SK-N-SH (cell line): ENCODE data around the gene MLLT6. TPM values are rescaled to one million over a fixed set of nuclear protein-coding genes. Genes with fewer than 3 reads are reported as not detected.
A peak's percentile ranks its signal among the peaks of the same experiment; 100 is the strongest.

ENCODE experiments used
- CTCF ChIA-PET: fragments of 300-600, 350-600 bp; formaldehyde crosslinking; extraction: SDS; loops from one replicate; lab custom pipeline; 2021; lab: Yijun Ruan, JAX
- POLR2A ChIA-PET: fragments of 350-600 bp; sonication (Branson Sonifier 250); formaldehyde crosslinking; extraction: SDS; loops from one replicate; lab custom pipeline; 2020; ENCODE audit warnings: antibody characterized with exemption, inconsistent platforms; lab: Yijun Ruan, JAX
- DNase-seq: peaks from one replicate; pipeline ENCODE4 v3.0.0; 2012
- H2AFZ ChIP-seq: fragments of 200-600 bp; sonication (generic); 2 replicates; pipeline ENCODE4 v1.8.1; 2016; ENCODE audit warnings: antibody characterized with exemption, mild to moderate bottlenecking, low read depth
- H3F3A ChIP-seq: fragments of 200-600 bp; sonication (generic); replicated peaks from 2 replicates; pipeline ENCODE3; 2016; ENCODE audit warnings: antibody characterized with exemption, mild to moderate bottlenecking; ENCODE audit not compliant: insufficient read depth
- H3K27ac ChIP-seq, 2 experiments: fragments of 200-500 bp in 1 of 2; fragments of 200-600 bp in 1 of 2; sonication (Bioruptor generic) in 1 of 2; sonication (generic), shearing (Covaris generic) in 1 of 2; 2 replicates each; pipeline versions ENCODE4 v1.5.1 to v1.6.1; 2014 to 2016; ENCODE audit warnings: low read depth in 2 of 2, inconsistent platforms in 1 of 2, low read length in 1 of 2, mild to moderate bottlenecking in 1 of 2, mixed read lengths in 1 of 2
- H3K27me3 ChIP-seq: fragments of 200-600 bp; sonication (generic), shearing (Covaris generic); 2 replicates; pipeline ENCODE4 v1.6.1; 2016; ENCODE audit warnings: mixed run types; ENCODE audit not compliant: insufficient read depth
- H3K36me3 ChIP-seq, 2 experiments: fragments of 200-500 bp in 1 of 2; fragments of 200-600 bp in 1 of 2; sonication (Bioruptor generic) in 1 of 2; sonication (generic) in 1 of 2; replicated peaks in 1 of 2; 2 replicates each; pipeline versions ENCODE3 to v1.5.1; 2014 to 2016; ENCODE audit warnings: low read length in 1 of 2, mild to moderate bottlenecking in 1 of 2; ENCODE audit not compliant: insufficient read depth in 2 of 2, control insufficient read depth in 1 of 2
- H3K4me1 ChIP-seq, 2 experiments: fragments of 200-500 bp in 1 of 2; fragments of 200-600 bp in 1 of 2; sonication (Bioruptor generic) in 1 of 2; sonication (generic), shearing (Covaris generic) in 1 of 2; 2 replicates each; pipeline versions ENCODE4 v1.5.1 to v1.6.1; 2014 to 2016; ENCODE audit warnings: low read depth in 1 of 2, low read length in 1 of 2, mixed run types in 1 of 2; ENCODE audit not compliant: insufficient read depth in 2 of 2, control insufficient read depth in 1 of 2
- H3K4me2 ChIP-seq: fragments of 200-600 bp; sonication (generic), shearing (Covaris generic); 2 replicates; pipeline ENCODE4 v1.6.1; 2017; ENCODE audit warnings: mixed run types
- H3K4me3 ChIP-seq, 2 experiments: fragments of 200-500 bp in 1 of 2; fragments of 200-600 bp in 1 of 2; sonication (Bioruptor generic) in 1 of 2; sonication (generic), shearing (Covaris generic) in 1 of 2; 2 replicates each; pipeline versions ENCODE4 v1.5.1 to v1.8.1; 2014 to 2016; ENCODE audit warnings: low read depth in 2 of 2, inconsistent platforms in 1 of 2, low read length in 1 of 2, mild to moderate bottlenecking in 1 of 2, mixed read lengths in 1 of 2, moderate library complexity in 1 of 2
- H3K79me2 ChIP-seq: fragments of 200-600 bp; sonication (generic); 2 replicates; pipeline ENCODE4 v1.8.1; 2017; ENCODE audit warnings: mild to moderate bottlenecking; ENCODE audit not compliant: insufficient read depth
- H3K9ac ChIP-seq: fragments of 200-600 bp; sonication (generic); 2 replicates; pipeline ENCODE4 v1.6.1; 2017; ENCODE audit warnings: mixed run types
- H3K9me2 ChIP-seq: fragments of 200-600 bp; sonication (generic); 2 replicates; pipeline ENCODE4 v1.6.1; 2017; ENCODE audit warnings: mixed run types
- H3K9me3 ChIP-seq: fragments of 200-600 bp; sonication (generic); 2 replicates; pipeline ENCODE4 v1.6.1; 2017; ENCODE audit warnings: mixed run types, mild to moderate bottlenecking, moderate library complexity
- H4K20me1 ChIP-seq: fragments of 200-600 bp; sonication (generic); 2 replicates; pipeline ENCODE4 v1.6.1; 2017; ENCODE audit warnings: mild to moderate bottlenecking, mixed run types; ENCODE audit not compliant: insufficient read depth
- CHD2 ChIP-seq: fragments of 150-350 bp; IDR thresholded peaks from 2 replicates; pipeline ENCODE4 v1.6.1; 2018; ENCODE audit warnings: low read length; ENCODE audit not compliant: partially characterized antibody
- CTCF ChIP-seq: fragments of 200-600 bp; sonication (generic); IDR thresholded peaks from 2 replicates; pipeline ENCODE4 v1.6.1; 2017; ENCODE audit warnings: antibody characterized with exemption, mild to moderate bottlenecking, moderate library complexity
- EZH2phosphoT487 ChIP-seq: fragments of 200-600 bp; sonication (generic); IDR thresholded peaks from 2 replicates; pipeline ENCODE4 v1.6.1; 2017; ENCODE audit warnings: low read depth, mixed run types, mild to moderate bottlenecking, antibody characterized with exemption, moderate library complexity, borderline replicate concordance
- FOSL2 ChIP-seq: IDR thresholded peaks from 2 replicates; pipeline ENCODE4 v1.4.0; 2012; ENCODE audit warnings: low read depth, mild to moderate bottlenecking, moderate library complexity, borderline replicate concordance
- FOXJ3 ChIP-seq: sonication (generic); formaldehyde crosslinking; IDR thresholded peaks from 2 replicates; pipeline ENCODE4 v1.5.1; 2020; ENCODE audit warnings: mild to moderate bottlenecking, missing genetic modification reagents
- FOXM1 ChIP-seq: IDR thresholded peaks from 2 replicates; pipeline ENCODE4 v1.4.0; 2012; ENCODE audit warnings: low read depth, mild to moderate bottlenecking
- GATA2 ChIP-seq: sonication (generic); formaldehyde crosslinking; IDR thresholded peaks from 2 replicates; pipeline ENCODE4 v1.5.0; 2020; ENCODE audit warnings: mild to moderate bottlenecking, missing genetic modification reagents
- IRF3 ChIP-seq: fragments of 150-350 bp; IDR thresholded peaks from 2 replicates; pipeline ENCODE4 v1.6.1; 2016; ENCODE audit warnings: mild to moderate bottlenecking, low read depth, low read length
- JUND ChIP-seq: IDR thresholded peaks from 2 replicates; pipeline ENCODE4 v1.4.0; 2012
- MAX ChIP-seq: IDR thresholded peaks from 2 replicates; pipeline ENCODE4 v1.4.0; 2012; ENCODE audit warnings: low read depth
- MXI1 ChIP-seq: IDR thresholded peaks from 2 replicates; pipeline ENCODE4 v1.6.1; 2012; ENCODE audit warnings: mild to moderate bottlenecking, low read depth, low read length, improper control_type of control experiment
- NFIC ChIP-seq: IDR thresholded peaks from 2 replicates; pipeline ENCODE4 v1.4.0; 2012; ENCODE audit warnings: borderline replicate concordance
- NRF1 ChIP-seq: IDR thresholded peaks from 2 replicates; pipeline ENCODE4 v1.6.1; 2012; ENCODE audit warnings: low read depth, mild to moderate bottlenecking, low read length
- POLR2AphosphoS5 ChIP-seq: IDR thresholded peaks from 2 replicates; pipeline ENCODE4 v1.6.1; 2012; ENCODE audit warnings: low read depth, low read length
- RAD21 ChIP-seq: IDR thresholded peaks from 2 replicates; pipeline ENCODE4 v1.6.1; 2012; ENCODE audit warnings: mild to moderate bottlenecking, low read length
- RCOR1 ChIP-seq: fragments of 150-350 bp; IDR thresholded peaks from 2 replicates; pipeline ENCODE4 v1.6.1; 2017; ENCODE audit warnings: antibody characterized with exemption, low read length
- RFX5 ChIP-seq: IDR thresholded peaks from 2 replicates; pipeline ENCODE4 v1.6.1; 2012; ENCODE audit warnings: mild to moderate bottlenecking, improper control_type of control experiment, low read length
- RXRA ChIP-seq: IDR thresholded peaks from 2 replicates; pipeline ENCODE4 v1.4.0; 2012; ENCODE audit warnings: low read depth, mild to moderate bottlenecking, borderline replicate concordance
- SIN3A ChIP-seq: IDR thresholded peaks from 2 replicates; pipeline ENCODE4 v1.6.1; 2012; ENCODE audit warnings: low read depth, mild to moderate bottlenecking, low read length, moderate library complexity, borderline replicate concordance
- SMC3 ChIP-seq: IDR thresholded peaks from 2 replicates; pipeline ENCODE4 v1.6.1; 2012; ENCODE audit warnings: low read depth, low read length, improper control_type of control experiment
- TCF12 ChIP-seq: IDR thresholded peaks from 2 replicates; pipeline ENCODE4 v1.4.0; 2012
- YY1 ChIP-seq: IDR thresholded peaks from 2 replicates; pipeline ENCODE4 v1.4.0; 2012; ENCODE audit warnings: low read depth, mild to moderate bottlenecking
- ZBTB33 ChIP-seq: IDR thresholded peaks from 2 replicates; pipeline ENCODE4 v1.4.0; 2012; ENCODE audit warnings: low read depth, borderline replicate concordance
- WGBS: methylation state at CpG from one replicate; pipeline ENCODE4 v1.1.6; 2017; ENCODE audit warnings: low lambda C conversion rate; 5-methylcytosine and 5-hydroxymethylcytosine counted together
- polyA plus RNA-seq, 3 experiments: library from polyadenylated mRNA; depleted of rRNA; stranded (reverse); fragments of >200 nt; gene quantifications; 2 replicates each; pipeline ENCODE4 v1.2.3, GENCODE V29; 2012

MLLT6 gene
- polyA plus RNA-seq, 1 of the 3 experiments (the other 2 are of a cell fraction): 41.5 TPM

DNA sequence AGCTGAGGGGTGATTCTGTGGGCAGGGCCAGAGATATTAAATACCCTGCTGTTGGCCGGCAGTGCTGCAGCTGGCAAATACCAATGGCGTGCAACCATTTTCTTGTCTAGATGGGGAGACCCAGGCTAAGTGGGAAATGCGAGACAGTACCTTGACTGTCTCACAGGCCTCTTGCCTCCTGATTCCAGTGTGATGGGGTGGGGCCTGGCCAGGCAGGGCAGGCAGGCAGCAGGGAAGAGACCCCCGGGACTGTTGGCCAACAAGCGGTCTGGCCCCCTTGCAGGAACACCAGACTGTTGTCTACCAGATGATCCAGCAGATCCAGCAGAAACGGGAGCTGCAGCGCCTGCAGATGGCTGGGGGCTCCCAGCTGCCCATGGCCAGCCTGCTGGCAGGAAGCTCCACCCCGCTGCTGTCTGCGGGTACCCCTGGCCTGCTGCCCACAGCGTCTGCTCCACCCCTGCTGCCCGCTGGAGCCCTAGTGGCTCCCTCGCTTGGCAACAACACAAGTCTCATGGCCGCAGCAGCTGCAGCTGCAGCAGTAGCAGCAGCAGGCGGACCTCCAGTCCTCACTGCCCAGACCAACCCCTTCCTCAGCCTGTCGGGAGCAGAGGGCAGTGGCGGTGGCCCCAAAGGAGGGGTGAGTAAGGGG, 19.4 kb downstream of the MLLT6 start (continued):
- TF ChIP-seq ZBTB33 (no peak), POLR2AphosphoS5 (0 out of 2 replicates have a peak, but pooled peaks have one; percentile 22), FOSL2 (no peak), RXRA (no peak), SMC3 (peak; percentile 8; the same call in 1 of the 2 replicates), TCF12 (peak; percentile 33; the same call in 1 of the 2 replicates), NFIC (peak; percentile 74), EZH2phosphoT487 (no peak), YY1 (no peak), MAX (no peak; the same call in 1 of the 2 replicates), CTCF (no peak), FOXM1 (no peak), JUND (no peak)

DNA sequence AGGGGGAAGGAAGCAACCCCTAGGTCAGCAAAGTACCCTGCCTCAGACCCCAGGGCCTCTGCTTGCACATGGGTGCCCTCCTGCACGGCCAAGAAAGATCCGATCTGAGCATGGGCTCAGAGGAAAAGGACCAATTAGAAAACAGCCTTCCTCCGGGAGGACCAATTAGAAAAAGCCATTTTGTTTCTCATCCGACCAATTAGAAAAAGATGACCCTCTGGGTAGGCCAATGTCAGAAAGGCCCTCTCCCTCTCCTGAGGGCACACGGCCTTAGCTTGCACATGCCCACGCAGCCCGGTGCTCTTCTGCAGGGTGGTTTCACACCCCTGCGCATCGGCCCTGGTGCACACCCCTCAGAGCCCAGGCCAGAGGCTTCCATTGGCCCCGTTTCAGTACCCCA, 20.0 kb downstream of the MLLT6 start:
- H3K4me2 ChIP-seq: peak overlapping the region; percentile 60; the same call in 1 of the 2 replicates
- H3K27ac ChIP-seq: peak overlapping the region; percentile 32 to 95; a peak in 3 of 4 replicates
- WGBS: 80% methylated on average over 10 of the region's 10 CpGs
- POLR2A ChIA-PET: interaction anchor here (0.9 to 1.9 kb wide), 8 partner anchors 9 to 51 kb away, joined by 3 to 14 read pairs (median 6); partner anchors contain the start of genes EPOP, MLLT6 and PSMB3
- H3K9me3 ChIP-seq: no peaks in the 10 kb centered on the region
- H3K36me3 ChIP-seq: peaks cover 8 to 25% of the 10 kb centered on the region in 2 experiments
- no peaks in the 10 kb centered on the region for H3K79me2 ChIP-seq
- H2AFZ ChIP-seq: no peak overlapping the region
- no peaks in the 10 kb centered on the region for H3K9me2 ChIP-seq
- no peak overlapping the region for H3K9ac ChIP-seq
- H3K4me3 ChIP-seq: no peak overlapping the region
- CTCF ChIA-PET: interaction anchor here (0.9 to 5.4 kb wide), 6 partner anchors 9 to 58 kb away, joined by 3 to 36 read pairs (median 6); no protein-coding TSS in a partner anchor
- H3K4me1 ChIP-seq: peaks cover 8 to 44% of the 10 kb centered on the region in 2 experiments; a peak in 1 of 4 replicates
- peaks cover 14% of the 10 kb centered on the region for H3F3A ChIP-seq
- peak; percentile 81 for DNase-seq
- H3K27me3 ChIP-seq: no peaks in the 10 kb centered on the region
- no peaks in the 10 kb centered on the region for H4K20me1 ChIP-seq
- TF ChIP-seq IRF3: peak; percentile 22; the same call in 1 of the 2 replicates
- TF ChIP-seq EZH2phosphoT487: no peak
- no peak for TF ChIP-seq TCF12
- no peak for TF ChIP-seq FOXJ3 (CRISPR knock-in tag)
- TF ChIP-seq CTCF: no peak
- TF ChIP-seq RCOR1: no peak
- TF ChIP-seq RXRA: no peak
- TF ChIP-seq CHD2: no peak
- TF ChIP-seq NFIC: no peak
- no peak for TF ChIP-seq SMC3
- 0 out of 2 replicates have a peak, but pooled peaks have one; percentile 19 for TF ChIP-seq POLR2AphosphoS5
- no peak for TF ChIP-seq FOXM1
- peak; percentile 44; the same call in 1 of the 2 replicates for TF ChIP-seq MXI1
- no peak for TF ChIP-seq FOSL2
- TF ChIP-seq RAD21: no peak
- peak; percentile 92 for TF ChIP-seq RFX5
- TF ChIP-seq SIN3A: no peak
- TF ChIP-seq NRF1: no peak
- no peak; the same call in 1 of the 2 replicates for TF ChIP-seq GATA2 (CRISPR knock-in tag)
